Gastroesophageal sphincter (tissue), 4 donors: ENCODE data around the gene COA4. TPM values are rescaled to one million over a fixed set of nuclear protein-coding genes. Genes with fewer than 3 reads are reported as not detected.

Source experiments
- ATAC-seq: fragments of 150-250 bp; one replicate; pipeline ENCODE4 v1.9.1; 2016; ENCODE audit warnings: mild to moderate bottlenecking, moderate library complexity
- H3K27ac ChIP-seq, 4 donors: fragments of 200-600 bp; sonication (generic) in 3 of 4; 1 replicate in 3 of 4; 2 replicates in 1 of 4; pipeline ENCODE4 v1.5.1; 2016 to 2019
- H3K27me3 ChIP-seq: fragments of 200-600 bp; sonication (generic); one replicate; pipeline ENCODE4 v1.5.1; 2019
- H3K36me3 ChIP-seq, 2 donors: fragments of 200-600 bp; sonication (generic); one replicate each; pipeline ENCODE4 v1.5.1; 2019; ENCODE audit warnings: control low read depth in 1 of 2
- H3K4me1 ChIP-seq, 3 donors: fragments of 200-600 bp; sonication (generic); 1 replicate in 2 of 3; 2 replicates in 1 of 3; pipeline ENCODE4 v1.5.1; 2016 to 2019; ENCODE audit warnings: control low read depth in 2 of 3
- H3K4me3 ChIP-seq, 2 donors: fragments of 200-600 bp; sonication (generic); one replicate each; pipeline ENCODE4 v1.5.1; 2019; ENCODE audit warnings: mild to moderate bottlenecking in 1 of 2, moderate library complexity in 1 of 2
- H3K9me3 ChIP-seq, 3 donors: fragments of 200-600 bp; sonication (generic); one replicate each; pipeline ENCODE4 v1.5.1; 2017 to 2019; ENCODE audit warnings: control low read depth in 2 of 3
- CTCF ChIP-seq, 4 experiments: fragments of 200-600 bp in 2 of 4; fragments of 450-650 bp in 2 of 4; sonication (generic) in 1 of 4; IDR thresholded peaks; one replicate each; pipeline ENCODE4 v1.5.1; 2017 to 2019; ENCODE audit warnings: antibody characterized with exemption in 4 of 4, mild to moderate bottlenecking in 2 of 4, moderate library complexity in 2 of 4
- EP300 ChIP-seq: sonication (generic); formaldehyde crosslinking; IDR thresholded peaks from one replicate; pipeline ENCODE4 v1.6.1; 2017; ENCODE audit warnings: antibody characterized with exemption, mild to moderate bottlenecking
- POLR2A ChIP-seq, 2 donors: fragments of 450-650 bp; IDR thresholded peaks; one replicate each; pipeline ENCODE4 v1.6.1; 2017; ENCODE audit warnings: antibody characterized with exemption in 2 of 2, mild to moderate bottlenecking in 2 of 2, moderate library complexity in 1 of 2
- POLR2AphosphoS5 ChIP-seq: sonication (generic); formaldehyde crosslinking; IDR thresholded peaks from one replicate; pipeline ENCODE4 v1.6.1; 2017; ENCODE audit warnings: antibody characterized with exemption
- WGBS, 2 donors: methylation state at CpG; one replicate each; pipeline ENCODE4 v1.1.5; 2018; ENCODE audit warnings: low coverage in 1 of 2; 5-methylcytosine and 5-hydroxymethylcytosine counted together
- total RNA-seq, 4 donors: library from RNA; depleted of rRNA; stranded (reverse); fragments of >200 nt; gene quantifications; one replicate each; pipeline ENCODE4 v1.1.0, GENCODE V29; 2016

Gene COA4
- total RNA-seq, 4 donors from 2014 or later = 37.8 to 74.2 (median 58.7) TPM

- Histone ChIP-seq H3K4me3 (no peak overlapping the region), H3K36me3 (peaks cover 0 to 65% of the 10 kb centered on the region in 2 donors), H3K27me3 (no peaks in the 10 kb centered on the region), H3K9me3 (no peaks in the 10 kb centered on the region), H3K27ac (no peak overlapping the region), H3K4me1 (no peaks in the 10 kb centered on the region)
- 92 to 100% methylated on average over 1 to 2 of the region's 2 CpGs for WGBS, 2 donors
- TF ChIP-seq POLR2AphosphoS5 (no peak), EP300 (no peak)
- ATAC-seq = no peak
These were observed 17.0 kb downstream of the COA4 start for GRCh38 chr11:73859671-73860070.

- ATAC-seq = no peak
- H3K36me3 ChIP-seq = peaks cover 0 to 43% of the 10 kb centered on the region in 2 donors
- H3K27ac ChIP-seq = no peak overlapping the region
- H3K9me3 ChIP-seq = no peaks in the 10 kb centered on the region
- no peaks in the 10 kb centered on the region for H3K27me3 ChIP-seq
- H3K4me3 ChIP-seq = no peak overlapping the region
- TF ChIP-seq POLR2A (IDR thresholded peaks at IDR 0.05) = no peak
- TF ChIP-seq POLR2AphosphoS5 = no peak
- TF ChIP-seq CTCF (IDR thresholded peaks at IDR 0.05) = no peak
- no peaks in the 10 kb centered on the region for H3K4me1 ChIP-seq
- 89 to 100% methylated on average over 1 of the region's 1 CpG for WGBS, 2 donors
These were observed 20.5 kb downstream of the COA4 start for GRCh38 chr11:73856031-73856567.

GRCh38 chr11:73854680-73855079, 22.0 kb downstream of the COA4 start:
- TF ChIP-seq EP300 (no peak), CTCF (IDR thresholded peaks at IDR 0.05) (no peak), POLR2A (IDR thresholded peaks at IDR 0.05) (no peak), POLR2AphosphoS5 (no peak)
- no peak for ATAC-seq
- Histone ChIP-seq H3K4me3 (no peak overlapping the region), H3K27me3 (no peaks in the 10 kb centered on the region), H3K4me1 (no peaks in the 10 kb centered on the region), H3K9me3 (no peaks in the 10 kb centered on the region), H3K27ac (no peak overlapping the region), H3K36me3 (peaks cover 0 to 39% of the 10 kb centered on the region in 2 donors)
- WGBS, 2 donors = 54 to 100% methylated on average over 1 of the region's 1 CpG

GRCh38 chr11:73852049-73852448, 24.6 kb downstream of the COA4 start:
- ATAC-seq = no peak
- WGBS, 2 donors = 86 to 89% methylated on average over 3 of the region's 3 CpGs
- no peak overlapping the region for H3K27ac ChIP-seq

GRCh38 chr11:73851046-73851764, 25.4 kb downstream of the COA4 start:
- ATAC-seq = no peak
- 85 to 98% methylated on average over 3 of the region's 3 CpGs for WGBS, 2 donors
- peaks cover 0 to 47% of the 10 kb centered on the region in 2 donors for H3K36me3 ChIP-seq
- H3K27ac ChIP-seq = no peak overlapping the region
- no peaks in the 10 kb centered on the region for H3K9me3 ChIP-seq
- no peaks in the 10 kb centered on the region for H3K27me3 ChIP-seq
- TF ChIP-seq POLR2AphosphoS5 (no peak), EP300 (no peak), POLR2A (IDR thresholded peaks at IDR 0.05) (no peak), CTCF (IDR thresholded peaks at IDR 0.05) (no peak)
- H3K4me1 ChIP-seq = no peaks in the 10 kb centered on the region
- H3K4me3 ChIP-seq = no peak overlapping the region

More at GRCh38 chr11:73852049-73852448, 24.6 kb downstream of the COA4 start:
- H3K4me1 ChIP-seq = no peaks in the 10 kb centered on the region
- no peak overlapping the region for H3K4me3 ChIP-seq
- TF ChIP-seq POLR2AphosphoS5 = no peak
- TF ChIP-seq EP300 = no peak
- no peak for TF ChIP-seq POLR2A (IDR thresholded peaks at IDR 0.05)
- TF ChIP-seq CTCF (IDR thresholded peaks at IDR 0.05) = no peak
- no peaks in the 10 kb centered on the region for H3K27me3 ChIP-seq
- H3K36me3 ChIP-seq = peaks cover 0 to 42% of the 10 kb centered on the region in 2 donors
- no peaks in the 10 kb centered on the region for H3K9me3 ChIP-seq
